Measurements from ENCODE around the gene GRK5. TPM values are rescaled to one million over a fixed set of nuclear protein-coding genes. Genes with fewer than 3 reads are reported as not detected.
"Not testable (repeated sequence)": the region's sequence is repeated elsewhere in the genome, so short reads cannot be mapped to it uniquely, and the experiment has no call there.

GRK5 gene
- total RNA-seq, 4 donors from 2014 or later, result 6.2 to 12.5 (median 9.1) TPM

DNA sequence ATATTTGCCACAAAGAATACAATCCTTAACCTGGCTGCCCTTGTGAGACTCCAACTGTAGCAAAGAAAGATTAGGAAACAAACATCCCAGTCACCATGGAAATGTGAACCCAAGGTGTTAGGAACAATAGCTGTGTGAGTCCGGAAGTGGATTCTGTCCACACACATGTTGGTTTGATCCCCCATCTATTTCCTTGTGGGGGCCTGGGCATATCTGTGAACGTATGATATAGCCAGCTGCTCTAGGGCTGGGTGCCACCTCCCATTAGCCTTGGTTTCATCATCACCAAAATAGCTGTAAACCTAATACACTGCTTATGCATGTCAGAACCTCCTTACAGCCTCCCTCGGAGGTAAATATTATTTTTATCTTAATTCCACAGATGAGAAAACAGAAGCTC, 26.4 kb downstream of the GRK5 start:
- no peak for DNase-seq
- in situ Hi-C loops (cut with MboI; ENCODE audit: low sequenced_read_pairs in 4 of 4) (no loop called here), intact Hi-C loops (cut with DNase I; ENCODE audit: low total_unique reads) (no loop called here)
- Histone ChIP-seq H3K9me3 (no peaks in the 10 kb centered on the region), H3K36me3 (no peaks in the 10 kb centered on the region), H3K27ac (peak overlapping the region; percentile 53 to 62 (median 58)), H3K4me3 (no peak overlapping the region), H3K27me3 (no peaks in the 10 kb centered on the region), H3K4me1 (peaks cover 7 to 54% of the 10 kb centered on the region in 2 donors)
- TF ChIP-seq, protein P1, sequence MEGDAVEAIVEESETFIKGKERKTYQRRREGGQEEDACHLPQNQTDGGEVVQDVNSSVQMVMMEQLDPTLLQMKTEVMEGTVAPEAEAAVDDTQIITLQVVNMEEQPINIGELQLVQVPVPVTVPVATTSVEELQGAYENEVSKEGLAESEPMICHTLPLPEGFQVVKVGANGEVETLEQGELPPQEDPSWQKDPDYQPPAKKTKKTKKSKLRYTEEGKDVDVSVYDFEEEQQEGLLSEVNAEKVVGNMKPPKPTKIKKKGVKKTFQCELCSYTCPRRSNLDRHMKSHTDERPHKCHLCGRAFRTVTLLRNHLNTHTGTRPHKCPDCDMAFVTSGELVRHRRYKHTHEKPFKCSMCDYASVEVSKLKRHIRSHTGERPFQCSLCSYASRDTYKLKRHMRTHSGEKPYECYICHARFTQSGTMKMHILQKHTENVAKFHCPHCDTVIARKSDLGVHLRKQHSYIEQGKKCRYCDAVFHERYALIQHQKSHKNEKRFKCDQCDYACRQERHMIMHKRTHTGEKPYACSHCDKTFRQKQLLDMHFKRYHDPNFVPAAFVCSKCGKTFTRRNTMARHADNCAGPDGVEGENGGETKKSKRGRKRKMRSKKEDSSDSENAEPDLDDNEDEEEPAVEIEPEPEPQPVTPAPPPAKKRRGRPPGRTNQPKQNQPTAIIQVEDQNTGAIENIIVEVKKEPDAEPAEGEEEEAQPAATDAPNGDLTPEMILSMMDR (IDR thresholded peaks at IDR 0.05 in 4 of 5, conservative IDR thresholded peaks at IDR 0.05 in 1 of 5), result no peak
- no peak for TF ChIP-seq POLR2A (IDR thresholded peaks at IDR 0.05)
- ATAC-seq, result no peak

DNA sequence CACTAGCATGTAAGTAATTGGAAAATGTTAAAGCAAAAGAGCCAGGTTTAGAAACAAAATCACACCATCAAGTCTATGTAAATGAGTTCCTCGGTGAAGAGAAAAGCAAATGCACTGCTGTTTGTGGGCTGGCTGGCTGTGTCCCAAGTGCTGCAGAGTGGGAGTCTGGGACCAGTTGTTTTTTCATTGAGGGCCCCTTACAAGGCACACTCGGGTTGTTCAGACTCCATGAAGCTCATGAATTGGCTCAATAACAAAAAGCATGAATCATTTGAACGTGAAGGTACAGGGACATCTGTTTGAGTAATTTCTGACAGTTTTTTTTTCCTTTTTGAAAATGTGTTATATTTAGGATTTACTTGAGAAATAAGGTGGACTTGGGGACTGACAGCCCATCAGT, 28.0 kb downstream of the GRK5 start:
- no peak for DNase-seq
- H3K4me3 ChIP-seq, result no peak overlapping the region
- in situ Hi-C loops (cut with MboI; ENCODE audit: low sequenced_read_pairs in 4 of 4) (no loop called here), intact Hi-C loops (cut with DNase I; ENCODE audit: low total_unique reads) (no loop called here)
- H3K27ac ChIP-seq, result peak overlapping the region; percentile 55 to 71 (median 60)
- H3K27me3 ChIP-seq, result no peaks in the 10 kb centered on the region
- peaks cover 7 to 55% of the 10 kb centered on the region in 2 donors for H3K4me1 ChIP-seq
- H3K9me3 ChIP-seq, result no peaks in the 10 kb centered on the region
- H3K36me3 ChIP-seq, result no peaks in the 10 kb centered on the region
- TF ChIP-seq POLR2A (IDR thresholded peaks at IDR 0.05), result no peak
- TF ChIP-seq, protein P1 (IDR thresholded peaks at IDR 0.05 in 4 of 5, conservative IDR thresholded peaks at IDR 0.05 in 1 of 5), result no peak
- ATAC-seq, result peak; percentile 30 to 35

DNA sequence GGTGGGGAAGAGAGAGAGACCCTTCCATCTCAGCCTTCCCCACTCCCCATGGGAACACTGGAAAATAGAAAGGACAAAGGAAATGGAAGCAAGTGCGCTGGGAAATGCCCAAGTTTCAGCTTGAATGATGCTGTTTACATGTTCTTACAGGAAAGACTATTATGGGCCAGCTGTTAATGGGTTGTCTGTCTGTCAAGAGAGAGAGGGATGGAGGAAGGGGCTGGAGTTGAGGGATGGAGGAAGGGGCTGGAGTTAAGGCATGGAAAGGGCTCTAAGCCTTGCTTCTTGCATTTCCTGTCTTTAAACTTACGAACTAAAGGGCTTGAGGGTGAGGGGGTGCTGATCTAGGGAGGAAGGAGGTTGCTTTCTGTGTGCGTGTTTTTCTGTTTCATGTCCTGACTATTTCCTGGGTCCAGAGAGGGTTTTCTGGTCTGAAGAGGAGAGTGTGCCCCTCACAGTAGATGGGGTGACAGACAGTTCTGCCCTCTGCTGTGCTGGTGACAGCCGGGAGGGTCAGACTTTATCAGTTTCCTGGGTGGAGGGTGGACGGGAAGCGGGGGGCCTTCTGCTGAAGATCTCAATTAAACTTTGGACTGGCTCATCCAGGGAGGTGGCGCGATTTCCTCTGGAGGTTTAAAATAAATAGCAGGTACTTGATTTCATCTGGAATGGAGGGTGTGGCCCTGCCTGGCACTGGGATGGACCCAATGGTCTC, 30.5 kb downstream of the GRK5 start:
- TF ChIP-seq POLR2A (IDR thresholded peaks at IDR 0.05), result no peak
- peak in 1 of 2 donors; percentile 30 for ATAC-seq
- Histone ChIP-seq H3K36me3 (no peaks in the 10 kb centered on the region), H3K27ac (peak overlapping the region; percentile 55 to 73 (median 65)), H3K4me3 (no peak overlapping the region), H3K4me1 (peaks cover 7 to 52% of the 10 kb centered on the region in 2 donors), H3K9me3 (no peaks in the 10 kb centered on the region), H3K27me3 (no peaks in the 10 kb centered on the region)
- in situ Hi-C loops (cut with MboI; ENCODE audit: low sequenced_read_pairs in 4 of 4), result no loop called here
- no peak for DNase-seq
- intact Hi-C loops (cut with DNase I; ENCODE audit: low total_unique reads), result no loop called here

DNA sequence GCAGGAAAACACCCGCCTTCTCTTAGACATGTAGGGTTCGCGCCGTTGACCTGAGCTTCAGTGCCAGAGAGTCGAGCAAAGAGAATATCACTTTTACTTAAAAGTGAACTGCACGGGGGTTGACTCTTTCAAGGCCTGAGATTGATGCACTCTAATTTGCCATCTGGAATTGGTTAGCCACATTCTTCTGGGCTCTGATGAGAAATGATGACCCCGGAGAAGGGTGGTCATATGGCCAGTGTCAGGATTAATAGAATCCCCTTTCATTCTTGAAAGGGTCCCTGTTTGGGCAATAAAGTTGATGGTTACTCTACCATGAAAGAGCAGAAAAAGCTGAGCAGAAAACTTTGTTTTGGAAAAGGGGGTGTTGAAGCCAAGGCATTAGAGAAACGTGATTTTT, 31.2 kb downstream of the GRK5 start:
- no peaks in the 10 kb centered on the region for H3K36me3 ChIP-seq
- no peak for DNase-seq
- no peak overlapping the region for H3K4me3 ChIP-seq
- no peaks in the 10 kb centered on the region for H3K27me3 ChIP-seq
- intact Hi-C loops (cut with DNase I; ENCODE audit: low total_unique reads), result no loop called here
- no peak for ATAC-seq
- no peaks in the 10 kb centered on the region for H3K9me3 ChIP-seq
- H3K27ac ChIP-seq, result peak overlapping the region; percentile 55 to 73 (median 65)
- in situ Hi-C loops (cut with MboI; ENCODE audit: low sequenced_read_pairs in 4 of 4), result no loop called here
- no peak for TF ChIP-seq POLR2A (IDR thresholded peaks at IDR 0.05)
- TF ChIP-seq, protein P1 (IDR thresholded peaks at IDR 0.05 in 4 of 5, conservative IDR thresholded peaks at IDR 0.05 in 1 of 5), result no peak
- H3K4me1 ChIP-seq, result peaks cover 4 to 46% of the 10 kb centered on the region in 2 donors

DNA sequence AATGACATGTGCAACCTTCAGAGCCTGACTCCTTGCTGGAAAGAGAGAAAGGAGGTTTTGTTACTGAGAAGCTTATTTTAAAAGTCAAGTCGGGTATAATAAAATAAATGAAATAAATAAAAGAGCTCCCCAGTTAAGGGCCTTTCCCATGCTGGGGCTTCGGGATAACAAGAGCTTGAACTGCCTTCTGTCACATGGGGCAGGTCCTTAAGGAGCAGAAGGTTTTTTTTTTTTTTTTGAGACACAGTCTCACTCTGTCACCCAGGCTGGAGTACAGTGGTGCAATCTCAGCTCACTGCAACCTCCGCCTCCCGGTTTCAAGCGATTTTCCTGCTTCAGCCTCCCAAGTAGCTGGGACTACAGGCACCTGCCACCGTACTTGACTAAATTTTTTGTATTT, 31.6 kb downstream of the GRK5 start:
- H3K9me3 ChIP-seq; in situ Hi-C loops (cut with MboI; ENCODE audit: low sequenced_read_pairs in 4 of 4); H3K27me3 ChIP-seq; H3K4me3 ChIP-seq; DNase-seq; H3K36me3 ChIP-seq; intact Hi-C loops (cut with DNase I; ENCODE audit: low total_unique reads): not testable (repeated sequence)
- H3K4me1 ChIP-seq, result peaks cover 4 to 43% of the 10 kb centered on the region in 2 donors
- ATAC-seq, result peak; percentile 30 to 39
- H3K27ac ChIP-seq, result peak overlapping the region; percentile 55 to 73 (median 65)

DNA sequence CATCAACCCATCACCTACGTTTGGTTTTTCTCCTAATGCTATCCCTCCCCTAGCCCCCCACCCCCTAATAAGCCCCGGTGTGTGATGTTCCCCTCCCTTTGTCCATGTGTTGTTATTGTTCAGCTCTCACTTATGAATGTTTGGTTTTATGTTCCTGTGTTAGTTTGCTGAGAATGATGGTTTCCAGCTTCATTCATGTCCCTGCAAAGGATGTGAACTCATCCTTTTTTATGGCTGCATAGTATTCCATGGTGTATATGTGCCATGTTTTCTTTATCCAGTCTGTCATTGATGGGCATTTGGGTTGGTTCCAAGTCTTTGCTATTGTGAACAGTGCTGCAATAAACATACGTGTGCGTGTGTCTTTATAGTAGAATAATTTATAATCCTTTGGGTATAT, 32.3 kb downstream of the GRK5 start:
- H3K4me1 ChIP-seq, result peaks cover 4 to 38% of the 10 kb centered on the region in 2 donors
- in situ Hi-C loops (cut with MboI; ENCODE audit: low sequenced_read_pairs in 4 of 4); H3K9me3 ChIP-seq; H3K4me3 ChIP-seq; DNase-seq; ATAC-seq; H3K27me3 ChIP-seq; H3K36me3 ChIP-seq; intact Hi-C loops (cut with DNase I; ENCODE audit: low total_unique reads): not testable (repeated sequence)
- peak overlapping the region in 1 of 4 donors; percentile 55 for H3K27ac ChIP-seq
